ENCODE data around the gene TSNAX. TPM values are rescaled to one million over a fixed set of nuclear protein-coding genes. Genes with fewer than 3 reads are reported as not detected.

TSNAX gene
- total and polyA plus RNA-seq, 9 of the 15 experiments (the other 6 are each of a cell fraction or from before 2014, with no cell fraction given), result 33.8 to 102 (median 61.2) TPM

DNA sequence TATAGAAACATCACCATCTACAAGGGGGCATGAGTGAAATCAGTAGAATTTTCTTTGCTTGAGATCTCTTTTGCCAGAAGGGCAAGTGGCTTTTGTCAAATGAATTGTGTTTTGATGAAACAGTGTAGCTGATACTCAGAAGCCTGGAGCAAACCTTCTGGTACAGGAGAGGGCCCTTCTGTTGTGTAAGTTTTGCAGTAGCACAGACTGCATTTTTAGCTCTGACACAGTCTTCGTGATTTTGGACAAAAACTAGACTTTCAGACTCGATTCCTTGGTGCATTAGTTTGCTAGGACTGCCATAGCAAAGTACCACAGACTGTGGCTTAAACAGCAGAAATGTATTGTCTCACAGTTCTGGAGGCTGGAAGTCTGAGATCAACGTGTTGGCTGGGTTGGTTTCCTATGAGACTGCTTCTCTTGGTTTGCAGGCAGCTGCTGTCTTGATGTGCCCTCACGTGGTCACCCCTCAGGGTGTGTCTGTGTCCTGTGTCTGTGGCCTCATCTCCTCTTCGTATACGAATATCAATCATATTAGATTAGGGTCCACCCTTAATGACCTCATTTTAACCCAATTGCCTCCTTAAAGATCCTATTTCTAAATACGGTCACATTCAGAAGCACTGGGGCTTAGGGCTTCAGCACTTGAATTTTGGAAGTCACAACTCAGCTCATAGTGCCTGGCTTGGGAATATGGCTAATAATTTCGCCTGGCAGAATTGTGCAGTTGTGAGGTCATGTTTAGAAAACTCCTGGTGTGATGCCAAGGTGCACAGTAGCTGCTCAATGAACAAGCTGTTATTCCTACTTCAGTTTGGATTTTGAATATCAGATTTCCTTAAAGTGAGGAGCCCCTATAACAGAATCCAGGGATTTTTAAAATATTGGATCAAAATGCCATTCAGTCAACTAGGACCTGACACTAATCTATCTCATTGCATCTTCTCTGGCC is 77.0 kb downstream of the TSNAX start:
- no TSS peak for BruUV-seq (replicated peaks)
- H3K79me2 ChIP-seq (ENCODE audit: control insufficient read depth, insufficient read depth, low read length), result no peaks in the 10 kb centered on the region
- CTCF ChIA-PET (ENCODE audit: low intra/inter-chr PET ratio), result interaction anchor here (0.7 kb wide), 1 partner anchor 306 kb away, joined by 3 read pairs; no protein-coding TSS in a partner anchor
- H3K9me1 ChIP-seq (ENCODE audit: control insufficient read depth, insufficient read depth, low read length), result no peaks in the 10 kb centered on the region
- H3K27me3 ChIP-seq (ENCODE audit: control insufficient read depth in 2 of 2, insufficient read depth in 2 of 2, low read length in 2 of 2), result peaks cover 4 to 15% of the 10 kb centered on the region in 2 experiments; a peak in 4 of 5 replicates
- H3K36me3 ChIP-seq (ENCODE audit: control insufficient read depth, insufficient read depth, low read length), result no peaks in the 10 kb centered on the region
- H3K9me3 ChIP-seq (replicated peaks; ENCODE audit: control insufficient read depth, insufficient read depth, low read depth, low read length), result no peaks in the 10 kb centered on the region
- no peaks in the 10 kb centered on the region for H4K20me1 ChIP-seq (replicated peaks; ENCODE audit: control insufficient read depth, insufficient read depth, low read length)
- in situ Hi-C loops (cut with MboI), result loop anchor here (10.0 kb wide), 1 partner anchor 801 kb away; no protein-coding TSS in a partner anchor
- FAIRE-seq, result no peak
- no peak overlapping the region for H3K4me2 ChIP-seq (ENCODE audit: insufficient read depth, low read length)
- POLR2A ChIA-PET, result interaction anchor here (1.0 to 1.5 kb wide), 3 partner anchors 236 to 246 kb away, joined by 3 to 4 read pairs (median 3); no protein-coding TSS in a partner anchor
- TF ChIP-seq, protein P1, sequence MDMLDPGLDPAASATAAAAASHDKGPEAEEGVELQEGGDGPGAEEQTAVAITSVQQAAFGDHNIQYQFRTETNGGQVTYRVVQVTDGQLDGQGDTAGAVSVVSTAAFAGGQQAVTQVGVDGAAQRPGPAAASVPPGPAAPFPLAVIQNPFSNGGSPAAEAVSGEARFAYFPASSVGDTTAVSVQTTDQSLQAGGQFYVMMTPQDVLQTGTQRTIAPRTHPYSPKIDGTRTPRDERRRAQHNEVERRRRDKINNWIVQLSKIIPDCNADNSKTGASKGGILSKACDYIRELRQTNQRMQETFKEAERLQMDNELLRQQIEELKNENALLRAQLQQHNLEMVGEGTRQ (CRISPR knock-in tag; IDR thresholded peaks at IDR 0.05), result 0 out of 2 replicates have a peak, but pooled peaks have one; percentile 32
- TF ChIP-seq, protein P2, sequence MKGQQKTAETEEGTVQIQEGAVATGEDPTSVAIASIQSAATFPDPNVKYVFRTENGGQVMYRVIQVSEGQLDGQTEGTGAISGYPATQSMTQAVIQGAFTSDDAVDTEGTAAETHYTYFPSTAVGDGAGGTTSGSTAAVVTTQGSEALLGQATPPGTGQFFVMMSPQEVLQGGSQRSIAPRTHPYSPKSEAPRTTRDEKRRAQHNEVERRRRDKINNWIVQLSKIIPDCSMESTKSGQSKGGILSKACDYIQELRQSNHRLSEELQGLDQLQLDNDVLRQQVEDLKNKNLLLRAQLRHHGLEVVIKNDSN (CRISPR knock-in tag; IDR thresholded peaks at IDR 0.05), result 0 out of 2 replicates have a peak, but pooled peaks have one; percentile 40
- TF ChIP-seq ZNF79 (CRISPR knock-in tag; IDR thresholded peaks at IDR 0.05; ENCODE audit: low read depth) (no peak), CTCF (IDR thresholded peaks at IDR 0.05 in 2 of 3, conservative IDR thresholded peaks at IDR 0.05 in 1 of 3; ENCODE audit: insufficient read depth in 2 of 3, low read depth in 1 of 3, low read length in 3 of 3) (0 out of 6 replicates have a peak, but pooled peaks of 1 of the 3 experiments have one; percentile 7), RAD21 (CRISPR knock-in tag; conservative IDR thresholded peaks at IDR 0.05 in 1 of 2, IDR thresholded peaks at IDR 0.05 in 1 of 2) (peak in 1 of 2 experiments; percentile 17; a peak in 1 of 4 replicates), MNT (conservative IDR thresholded peaks at IDR 0.05) (no peak), FIP1L1 (IDR thresholded peaks at IDR 0.05; ENCODE audit: low read depth, low read length, poor library complexity, severe bottlenecking) (no peak)
- no peak overlapping the region for H3K4me3 ChIP-seq
- WGBS (ENCODE audit: insufficient coverage, low coverage, missing lambda C conversion rate), result 0% methylated on average over 8 of the region's 8 CpGs
- no peak overlapping the region for H3K27ac ChIP-seq (ENCODE audit: extremely low read depth, low read depth, low read length)
- H2AFZ ChIP-seq (ENCODE audit: low read depth, low read length), result no peak overlapping the region
- no peak; the same call in 2 of the 3 replicates for ATAC-seq
- no peak for DNase-seq (ENCODE audit: extremely low read depth in 1 of 4, low spot score in 3 of 4)
- peaks cover 0 to 5% of the 10 kb centered on the region in 2 experiments; a peak in 2 of 5 replicates for H3K4me1 ChIP-seq (replicated peaks in 1 of 2; ENCODE audit: control insufficient read depth in 2 of 2, insufficient read depth in 2 of 2, low read length in 2 of 2)
- intact Hi-C loops (cut with micrococcal nuclease), result loop anchor here (10.0 kb wide), 1 partner anchor 511 kb away; no protein-coding TSS in a partner anchor
- H3K9ac ChIP-seq (ENCODE audit: insufficient read depth in 1 of 2, low read depth in 2 of 2, low read length in 2 of 2), result no peak overlapping the region
